ENCODE measurements around the gene C16orf87.

DNA sequence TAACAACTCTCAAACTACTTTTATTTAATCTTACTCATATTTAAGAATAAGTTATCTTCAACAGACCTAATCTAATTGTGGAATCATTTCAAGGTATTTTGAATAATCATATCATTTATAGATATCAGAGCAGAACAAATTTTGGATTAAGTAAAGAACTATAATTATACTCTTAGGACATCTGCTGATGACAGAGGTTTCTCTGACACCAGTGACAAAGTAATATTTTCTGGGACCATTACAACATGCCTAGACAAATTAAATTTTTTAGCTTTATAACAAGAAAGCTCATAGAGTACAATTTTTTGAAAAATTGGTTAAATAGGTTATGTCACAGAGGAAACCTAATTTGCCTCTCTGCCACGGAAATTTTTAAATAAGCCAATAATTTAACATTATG lies 30.5 kb downstream of the C16orf87 start:
- TF ChIP-seq POLR2AphosphoS5 (IDR thresholded peaks at IDR 0.05): no peak
- TF ChIP-seq, protein P1, sequence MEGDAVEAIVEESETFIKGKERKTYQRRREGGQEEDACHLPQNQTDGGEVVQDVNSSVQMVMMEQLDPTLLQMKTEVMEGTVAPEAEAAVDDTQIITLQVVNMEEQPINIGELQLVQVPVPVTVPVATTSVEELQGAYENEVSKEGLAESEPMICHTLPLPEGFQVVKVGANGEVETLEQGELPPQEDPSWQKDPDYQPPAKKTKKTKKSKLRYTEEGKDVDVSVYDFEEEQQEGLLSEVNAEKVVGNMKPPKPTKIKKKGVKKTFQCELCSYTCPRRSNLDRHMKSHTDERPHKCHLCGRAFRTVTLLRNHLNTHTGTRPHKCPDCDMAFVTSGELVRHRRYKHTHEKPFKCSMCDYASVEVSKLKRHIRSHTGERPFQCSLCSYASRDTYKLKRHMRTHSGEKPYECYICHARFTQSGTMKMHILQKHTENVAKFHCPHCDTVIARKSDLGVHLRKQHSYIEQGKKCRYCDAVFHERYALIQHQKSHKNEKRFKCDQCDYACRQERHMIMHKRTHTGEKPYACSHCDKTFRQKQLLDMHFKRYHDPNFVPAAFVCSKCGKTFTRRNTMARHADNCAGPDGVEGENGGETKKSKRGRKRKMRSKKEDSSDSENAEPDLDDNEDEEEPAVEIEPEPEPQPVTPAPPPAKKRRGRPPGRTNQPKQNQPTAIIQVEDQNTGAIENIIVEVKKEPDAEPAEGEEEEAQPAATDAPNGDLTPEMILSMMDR (IDR thresholded peaks at IDR 0.05; ENCODE audit: poor library complexity, severe bottlenecking): no peak
- no peak for TF ChIP-seq RAD21 (conservative IDR thresholded peaks at IDR 0.05)
- TF ChIP-seq MXI1 (conservative IDR thresholded peaks at IDR 0.05; ENCODE audit: poor library complexity, severe bottlenecking): no peak
- TF ChIP-seq EP300 (conservative IDR thresholded peaks at IDR 0.05; ENCODE audit: poor library complexity, severe bottlenecking): no peak
- TF ChIP-seq EZH2 (IDR thresholded peaks at IDR 0.05; ENCODE audit: borderline replicate concordance, insufficient read depth, low read length, poor library complexity, severe bottlenecking): no peak
- no peak for TF ChIP-seq SMC3 (conservative IDR thresholded peaks at IDR 0.05; ENCODE audit: poor library complexity)
- no peak for TF ChIP-seq TAF1 (IDR thresholded peaks at IDR 0.05; ENCODE audit: low read depth)

Measured in neural cell (in vitro differentiated cells).